Ascending aorta (tissue), 2 donors: Measurements from ENCODE around the gene SPAG9. TPM values are rescaled to one million over a fixed set of nuclear protein-coding genes. Genes with fewer than 3 reads are reported as not detected.
A peak's percentile ranks its signal among the peaks of the same experiment; 100 is the strongest.

Experiments used
- DNase-seq, 2 donors: peaks; one replicate each; pipeline ENCODE4 v3.0.0-alpha.2; 2019; ENCODE audit warnings: low spot score in 2 of 2
- H3K27ac ChIP-seq, 2 donors: fragments of 200-600 bp; sonication (generic); one replicate each; pipeline ENCODE4 v1.5.1; 2016 to 2017; ENCODE audit warnings: mild to moderate bottlenecking in 1 of 2
- H3K27me3 ChIP-seq: fragments of 200-600 bp; sonication (generic); one replicate; pipeline ENCODE4 v1.5.1; 2017
- H3K36me3 ChIP-seq, 2 donors: fragments of 200-600 bp; sonication (generic); one replicate each; pipeline ENCODE4 v1.5.1; 2016
- H3K4me1 ChIP-seq, 2 donors: fragments of 200-600 bp; sonication (generic); one replicate each; pipeline ENCODE4 v1.5.1; 2016 to 2017; ENCODE audit warnings: mild to moderate bottlenecking in 1 of 2
- H3K4me3 ChIP-seq, 2 donors: fragments of 200-600 bp; sonication (generic); one replicate each; pipeline ENCODE4 v1.5.1; 2016 to 2017; ENCODE audit warnings: mild to moderate bottlenecking in 1 of 2
- H3K9me3 ChIP-seq, 2 donors: fragments of 200-600 bp; sonication (generic); one replicate each; pipeline ENCODE4 v1.5.1; 2016
- intact Hi-C: fragments of 100-400 bp; cut with DNase I; formaldehyde crosslinking; loops from one replicate; pipeline ENCODE4 v1.15.1; 2023
- total RNA-seq: library from RNA; depleted of rRNA; stranded (reverse); fragments of >200 nt; gene quantifications from one replicate; pipeline ENCODE4 v1.1.0, GENCODE V29; 2016
- TF ChIP-seq, protein P1 (sequence below), 3 experiments: fragments of 200-600 bp in 2 of 3; fragments of 450-650 bp in 1 of 3; sonication (generic) in 2 of 3; IDR thresholded peaks; one replicate each; pipeline ENCODE4 v1.5.1; 2016 to 2019; ENCODE audit warnings: antibody characterized with exemption in 3 of 3, mild to moderate bottlenecking in 1 of 3, moderate library complexity in 1 of 3

SPAG9 gene
- total RNA-seq, 1 donor from 2014 or later: 41.3 TPM

DNA sequence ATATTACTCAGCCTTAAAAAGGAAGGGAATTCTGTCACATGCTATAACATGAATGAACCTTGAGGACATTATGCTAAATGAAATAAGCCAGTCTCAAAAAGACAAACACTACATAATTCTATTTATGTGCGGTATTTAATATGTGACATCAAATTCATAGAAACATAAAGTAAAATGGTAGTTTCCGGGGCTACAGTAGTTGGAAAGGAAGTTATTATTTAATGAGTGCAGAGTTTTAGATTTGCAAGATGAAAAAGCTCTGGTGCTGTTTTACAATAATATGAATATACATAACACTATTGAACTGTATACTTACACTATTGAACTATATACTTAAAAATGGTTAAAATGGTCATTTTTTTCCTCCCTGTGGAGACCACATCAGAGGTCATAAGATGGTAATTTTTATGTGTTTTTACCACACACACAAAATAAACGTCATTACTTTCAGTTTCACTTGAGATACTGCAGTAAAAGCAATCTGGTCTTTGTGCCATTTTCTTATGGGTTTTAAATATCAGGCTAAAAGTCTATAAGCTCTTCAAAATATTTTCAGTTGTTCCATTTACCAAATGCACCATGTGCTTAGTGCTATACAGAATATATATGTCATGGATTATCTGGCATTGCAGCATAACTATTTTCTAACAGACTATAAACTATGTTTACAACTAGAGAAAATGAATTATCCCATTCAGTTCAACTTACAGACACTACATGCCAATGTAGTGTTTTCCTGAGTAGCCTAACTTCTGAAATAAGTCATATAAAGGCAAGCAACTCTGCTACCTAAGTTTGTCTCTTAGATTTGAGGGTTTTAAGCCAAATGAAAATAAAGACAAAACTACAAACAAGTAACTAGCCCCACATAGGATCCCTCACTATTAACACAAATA, 90.9 kb downstream of the SPAG9 start:
- no peaks in the 10 kb centered on the region for H3K9me3 ChIP-seq
- DNase-seq: no peak
- intact Hi-C loops: no loop called here
- H3K36me3 ChIP-seq: peaks cover 0 to 4% of the 10 kb centered on the region in 2 donors
- no peak overlapping the region for H3K27ac ChIP-seq
- H3K27me3 ChIP-seq: no peaks in the 10 kb centered on the region
- H3K4me1 ChIP-seq: peaks cover 0 to 2% of the 10 kb centered on the region in 2 donors
- TF ChIP-seq, protein P1, sequence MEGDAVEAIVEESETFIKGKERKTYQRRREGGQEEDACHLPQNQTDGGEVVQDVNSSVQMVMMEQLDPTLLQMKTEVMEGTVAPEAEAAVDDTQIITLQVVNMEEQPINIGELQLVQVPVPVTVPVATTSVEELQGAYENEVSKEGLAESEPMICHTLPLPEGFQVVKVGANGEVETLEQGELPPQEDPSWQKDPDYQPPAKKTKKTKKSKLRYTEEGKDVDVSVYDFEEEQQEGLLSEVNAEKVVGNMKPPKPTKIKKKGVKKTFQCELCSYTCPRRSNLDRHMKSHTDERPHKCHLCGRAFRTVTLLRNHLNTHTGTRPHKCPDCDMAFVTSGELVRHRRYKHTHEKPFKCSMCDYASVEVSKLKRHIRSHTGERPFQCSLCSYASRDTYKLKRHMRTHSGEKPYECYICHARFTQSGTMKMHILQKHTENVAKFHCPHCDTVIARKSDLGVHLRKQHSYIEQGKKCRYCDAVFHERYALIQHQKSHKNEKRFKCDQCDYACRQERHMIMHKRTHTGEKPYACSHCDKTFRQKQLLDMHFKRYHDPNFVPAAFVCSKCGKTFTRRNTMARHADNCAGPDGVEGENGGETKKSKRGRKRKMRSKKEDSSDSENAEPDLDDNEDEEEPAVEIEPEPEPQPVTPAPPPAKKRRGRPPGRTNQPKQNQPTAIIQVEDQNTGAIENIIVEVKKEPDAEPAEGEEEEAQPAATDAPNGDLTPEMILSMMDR (IDR thresholded peaks at IDR 0.05): no peak
- H3K4me3 ChIP-seq: peak overlapping the region in 1 of 2 donors; percentile 36

DNA sequence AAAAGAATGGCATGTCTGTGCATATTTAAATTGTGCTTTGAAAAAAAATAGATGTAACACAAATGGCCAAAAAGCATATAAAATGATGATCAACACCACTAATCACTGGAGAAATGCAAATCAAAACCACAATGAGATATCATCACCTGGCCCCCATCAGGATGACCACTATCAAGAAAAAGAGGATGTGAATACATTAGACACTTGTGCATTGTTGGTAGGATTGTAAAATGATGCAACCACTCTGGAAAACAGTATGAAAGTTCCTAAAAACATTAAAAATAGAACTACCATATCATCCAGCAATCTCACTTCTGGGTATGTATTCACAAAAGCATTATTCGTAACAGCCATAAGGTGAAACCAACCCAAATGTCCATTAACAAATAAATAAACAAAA, 91.5 kb downstream of the SPAG9 start:
- Histone ChIP-seq H3K36me3 (peaks cover 0 to 4% of the 10 kb centered on the region in 2 donors), H3K4me3 (peak overlapping the region in 1 of 2 donors; percentile 36), H3K27me3 (no peaks in the 10 kb centered on the region), H3K27ac (no peak overlapping the region), H3K9me3 (no peaks in the 10 kb centered on the region), H3K4me1 (peaks cover 0 to 2% of the 10 kb centered on the region in 2 donors)
- intact Hi-C loops: no loop called here
- no peak for DNase-seq
- TF ChIP-seq, protein P1 (IDR thresholded peaks at IDR 0.05): no peak

DNA sequence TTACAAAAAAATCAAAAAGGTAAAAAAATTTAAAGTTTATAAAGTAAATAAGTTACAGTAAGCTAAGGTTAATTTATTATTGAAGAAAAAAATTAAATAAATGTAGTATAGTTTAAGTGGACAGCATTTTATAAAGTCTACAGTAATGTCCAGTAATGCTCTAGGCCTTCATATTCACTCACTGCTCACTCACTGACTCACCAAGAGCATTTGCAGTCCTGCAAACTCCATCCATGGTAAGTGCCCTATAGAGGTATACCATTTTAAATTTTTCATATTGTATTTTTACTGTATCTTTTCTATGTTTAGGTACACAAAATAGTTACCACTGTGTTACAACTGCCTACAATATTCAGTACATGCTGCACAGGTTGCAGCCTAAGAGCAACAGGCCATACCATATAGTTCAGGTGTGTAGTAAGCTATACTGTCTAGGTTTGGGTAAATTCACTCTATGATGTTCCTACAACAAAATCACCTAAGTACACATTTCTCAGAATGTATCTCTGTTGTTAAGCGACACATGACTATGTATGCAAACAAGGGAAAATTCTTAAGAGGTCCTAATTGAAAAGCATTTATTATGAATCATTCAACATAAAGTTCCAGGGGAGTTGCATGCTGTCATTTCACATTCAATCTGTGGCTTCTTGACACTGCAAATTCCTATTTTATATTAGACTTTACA, 92.3 kb downstream of the SPAG9 start:
- H3K27ac ChIP-seq: no peak overlapping the region
- no peak for DNase-seq
- peaks cover 0 to 4% of the 10 kb centered on the region in 2 donors for H3K36me3 ChIP-seq
- peaks cover 0 to 2% of the 10 kb centered on the region in 2 donors for H3K4me1 ChIP-seq
- H3K9me3 ChIP-seq: no peaks in the 10 kb centered on the region
- no peak overlapping the region for H3K4me3 ChIP-seq
- TF ChIP-seq, protein P1 (IDR thresholded peaks at IDR 0.05): no peak
- H3K27me3 ChIP-seq: no peaks in the 10 kb centered on the region
- intact Hi-C loops: no loop called here

DNA sequence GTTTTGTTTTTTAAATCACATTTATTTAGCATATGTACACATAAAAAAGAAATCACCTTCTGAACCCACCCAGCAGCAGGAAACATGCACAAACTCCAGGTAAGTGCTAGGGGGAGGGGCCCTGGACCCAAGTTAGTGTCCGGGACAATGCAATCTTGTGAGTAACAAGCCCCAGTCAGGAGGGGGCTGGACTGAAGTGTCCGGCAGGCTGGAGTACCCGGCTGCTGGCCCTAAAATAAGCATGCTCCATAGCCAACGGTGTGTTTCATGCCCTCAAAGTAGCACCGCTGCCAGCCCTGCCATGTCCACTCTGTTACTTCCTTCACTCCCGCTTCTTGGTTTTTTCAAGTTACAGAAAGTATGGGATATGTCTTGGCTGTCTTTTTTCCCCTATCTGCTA, 102.1 kb downstream of the SPAG9 start:
- DNase-seq: no peak
- Histone ChIP-seq H3K4me1 (no peaks in the 10 kb centered on the region), H3K27me3 (no peaks in the 10 kb centered on the region), H3K36me3 (peaks cover 44 to 50% of the 10 kb centered on the region in 2 donors), H3K9me3 (no peaks in the 10 kb centered on the region), H3K27ac (no peak overlapping the region), H3K4me3 (no peak overlapping the region)
- TF ChIP-seq, protein P1 (IDR thresholded peaks at IDR 0.05): no peak
- intact Hi-C loops: no loop called here

DNA sequence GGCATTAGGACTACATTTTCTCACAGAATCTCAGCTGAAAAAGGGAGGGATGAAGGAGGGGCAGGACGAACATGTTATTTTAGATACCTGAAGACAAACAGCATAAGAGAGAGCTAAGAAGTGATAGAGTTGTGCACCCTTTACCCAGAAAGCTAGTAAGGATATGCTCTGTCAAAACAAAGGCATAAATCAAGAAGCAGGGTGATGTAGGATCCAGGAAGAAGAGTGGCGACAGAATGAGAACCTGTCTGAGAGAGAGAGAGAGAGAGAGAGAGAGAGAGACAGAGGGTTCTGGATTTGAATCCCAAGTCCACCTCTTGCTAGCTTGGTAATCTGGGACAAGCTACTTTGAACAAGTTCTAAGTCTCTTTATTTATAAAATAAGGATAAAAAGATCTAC, 103.4 kb downstream of the SPAG9 start:
- Histone ChIP-seq H3K27ac (no peak overlapping the region), H3K4me3 (no peak overlapping the region), H3K9me3 (no peaks in the 10 kb centered on the region), H3K4me1 (no peaks in the 10 kb centered on the region), H3K36me3 (peaks cover 50 to 58% of the 10 kb centered on the region in 2 donors), H3K27me3 (no peaks in the 10 kb centered on the region)
- no peak for DNase-seq
- intact Hi-C loops: no loop called here
- TF ChIP-seq, protein P1 (IDR thresholded peaks at IDR 0.05): no peak
